Measurements from ENCODE around the gene MRM2. TPM values are rescaled to one million over a fixed set of nuclear protein-coding genes. Genes with fewer than 3 reads are reported as not detected.

Gene MRM2
- total RNA-seq, 1 experiment from 2014 or later: 38.9 TPM

GRCh38 chr7:2243458-2243857 is 1.5 kb upstream of the MRM2 start:
- H3K4me3 Mint-ChIP-seq: peak overlapping the region; percentile 87
- H3K4me1 Mint-ChIP-seq: peaks cover 13% of the 10 kb centered on the region
- ATAC-seq: no peak
- TF ChIP-seq FOXK1 (CRISPR knock-in tag; IDR thresholded peaks at IDR 0.05): no peak
- no peak for TF ChIP-seq ATF2 (CRISPR knock-in tag; IDR thresholded peaks at IDR 0.05; ENCODE audit: borderline replicate concordance, low read depth)
- TF ChIP-seq ZNF396 (CRISPR knock-in tag; IDR thresholded peaks at IDR 0.05; ENCODE audit: borderline replicate concordance): no peak
- no peak for TF ChIP-seq ZNF532 (CRISPR knock-in tag; IDR thresholded peaks at IDR 0.05; ENCODE audit: borderline replicate concordance)
- TF ChIP-seq SOX15 (CRISPR knock-in tag; IDR thresholded peaks at IDR 0.05): no peak
- TF ChIP-seq ZNF232 (CRISPR knock-in tag; IDR thresholded peaks at IDR 0.05): no peak
- TF ChIP-seq E2F1 (CRISPR knock-in tag; IDR thresholded peaks at IDR 0.05): no peak
- no peak for TF ChIP-seq MAX (CRISPR knock-in tag; IDR thresholded peaks at IDR 0.05)
- no peak for TF ChIP-seq USF2 (CRISPR knock-in tag; IDR thresholded peaks at IDR 0.05)
- no peak for TF ChIP-seq HMGXB4 (CRISPR knock-in tag; IDR thresholded peaks at IDR 0.05)
- no peak for TF ChIP-seq ESRRA (CRISPR knock-in tag; IDR thresholded peaks at IDR 0.05; ENCODE audit: borderline replicate concordance)
- no peak for TF ChIP-seq USF1 (CRISPR knock-in tag; IDR thresholded peaks at IDR 0.05)
- no peak for TF ChIP-seq ZNF121 (CRISPR knock-in tag; IDR thresholded peaks at IDR 0.05)
- no peak for TF ChIP-seq NFYB (CRISPR knock-in tag; conservative IDR thresholded peaks at IDR 0.05; ENCODE audit: low read depth)
- DNase-seq (ENCODE audit: low spot score): no peak
- no peaks in the 10 kb centered on the region for H3K9me3 Mint-ChIP-seq
- H3K36me3 Mint-ChIP-seq: peaks cover 18% of the 10 kb centered on the region
- CTCF ChIA-PET: no interaction called here
- H3K27ac Mint-ChIP-seq: no peak overlapping the region; the same call in 1 of the 2 replicates
- H3K27me3 Mint-ChIP-seq (ENCODE audit: low read depth): no peaks in the 10 kb centered on the region
- POLR2A ChIA-PET: no interaction called here

All from WTC11 (cell line).